Mesenchymal stem cell (in vitro differentiated cells and primary cell): ENCODE measurements around the gene USP40.

Source experiments
- DNase-seq: peaks from one replicate; pipeline ENCODE4 v3.0.0-alpha.2; 2013
- H2AFZ ChIP-seq: one replicate; pipeline ENCODE4 v1.6.1; 2013; ENCODE audit warnings: low read depth, mild to moderate bottlenecking, control low read depth, inconsistent platforms, low read length, moderate library complexity
- H2AK5ac ChIP-seq: 2 replicates; pipeline ENCODE4 v1.6.1; 2013; ENCODE audit warnings: low read length, moderate library complexity, mild to moderate bottlenecking, inconsistent platforms; ENCODE audit not compliant: severe bottlenecking
- H2BK120ac ChIP-seq: one replicate; pipeline ENCODE4 v1.6.1; 2013; ENCODE audit warnings: low read depth, mild to moderate bottlenecking, inconsistent platforms, low read length, moderate library complexity
- H2BK12ac ChIP-seq, 2 experiments: one replicate each; pipeline ENCODE4 v1.6.1; 2013; ENCODE audit warnings: inconsistent platforms in 2 of 2, low read length in 2 of 2, mild to moderate bottlenecking in 2 of 2, moderate library complexity in 2 of 2, control low read depth in 1 of 2
- H2BK15ac ChIP-seq: one replicate; pipeline ENCODE4 v1.6.1; 2013; ENCODE audit warnings: mild to moderate bottlenecking, low read depth, inconsistent platforms; ENCODE audit not compliant: poor library complexity, severe bottlenecking
- H2BK5ac ChIP-seq: 2 replicates; pipeline ENCODE4 v1.6.1; 2013; ENCODE audit warnings: low read depth, mild to moderate bottlenecking, low read length, control low read depth, inconsistent platforms; ENCODE audit not compliant: poor library complexity, severe bottlenecking
- H3K14ac ChIP-seq, 2 experiments: one replicate each; pipeline ENCODE4 v1.6.1; 2013; ENCODE audit warnings: inconsistent platforms in 2 of 2, low read length in 2 of 2, control low read depth in 1 of 2, mild to moderate bottlenecking in 1 of 2, moderate library complexity in 1 of 2
- H3K18ac ChIP-seq, 2 experiments: one replicate each; pipeline ENCODE4 v1.6.1; 2013; ENCODE audit warnings: inconsistent platforms in 2 of 2, low read length in 2 of 2, control low read depth in 1 of 2, low read depth in 1 of 2, mild to moderate bottlenecking in 1 of 2
- H3K23ac ChIP-seq, 2 experiments: one replicate each; pipeline ENCODE4 v1.6.1; 2013; ENCODE audit warnings: inconsistent platforms in 2 of 2, low read length in 2 of 2, mild to moderate bottlenecking in 2 of 2, moderate library complexity in 2 of 2, control low read depth in 1 of 2
- H3K27ac ChIP-seq: 2 replicates; pipeline ENCODE4 v1.5.1; 2013; ENCODE audit warnings: mild to moderate bottlenecking, moderate library complexity, low read length, control low read depth, inconsistent platforms; ENCODE audit not compliant: poor library complexity, severe bottlenecking
- H3K27me3 ChIP-seq, 2 experiments: 2 replicates each; pipeline versions ENCODE4 v1.6.1 to v1.7.0; 2013; ENCODE audit warnings: low read length in 2 of 2, mild to moderate bottlenecking in 2 of 2, moderate library complexity in 2 of 2, control low read depth in 1 of 2, inconsistent platforms in 1 of 2; ENCODE audit not compliant: control insufficient read depth in 1 of 2, insufficient read depth in 1 of 2
- H3K36me3 ChIP-seq, 2 experiments: 2 replicates each; pipeline versions ENCODE4 v1.6.1 to v1.7.0; 2013; ENCODE audit warnings: low read length in 2 of 2, control low read depth in 1 of 2, inconsistent platforms in 1 of 2, low read depth in 1 of 2, mild to moderate bottlenecking in 1 of 2; ENCODE audit not compliant: insufficient read depth in 2 of 2, control insufficient read depth in 1 of 2
- H3K4ac ChIP-seq, 2 experiments: one replicate each; pipeline ENCODE4 v1.6.1; 2013; ENCODE audit warnings: inconsistent platforms in 2 of 2, low read length in 2 of 2, mild to moderate bottlenecking in 2 of 2, moderate library complexity in 2 of 2, control low read depth in 1 of 2, low read depth in 1 of 2
- H3K4me1 ChIP-seq: 2 replicates; pipeline ENCODE4 v1.6.1; 2013; ENCODE audit warnings: low read depth, low read length, control low read depth; ENCODE audit not compliant: control insufficient read depth, insufficient read depth
- H3K4me2 ChIP-seq: 2 replicates; pipeline ENCODE4 v1.6.1; 2013; ENCODE audit warnings: low read length, mild to moderate bottlenecking, inconsistent platforms; ENCODE audit not compliant: poor library complexity, severe bottlenecking
- H3K4me3 ChIP-seq, 2 experiments: 2 replicates each; pipeline versions ENCODE4 v1.5.1 to v1.7.0; 2013; ENCODE audit warnings: low read length in 2 of 2, mild to moderate bottlenecking in 2 of 2, control low read depth in 1 of 2, low read depth in 1 of 2; ENCODE audit not compliant: insufficient read depth in 1 of 2
- H3K79me1 ChIP-seq: replicated peaks from 2 replicates; pipeline ENCODE4 v1.6.1; 2013; ENCODE audit warnings: mild to moderate bottlenecking, control low read depth, low read length, inconsistent platforms; ENCODE audit not compliant: poor library complexity, severe bottlenecking
- H3K9ac ChIP-seq: 2 replicates; pipeline ENCODE4 v1.7.0; 2013; ENCODE audit warnings: mild to moderate bottlenecking, low read length, moderate library complexity
- H3K9me3 ChIP-seq: 2 replicates; pipeline ENCODE4 v1.7.0; 2013; ENCODE audit warnings: mild to moderate bottlenecking, low read length; ENCODE audit not compliant: control insufficient read depth
- H4K8ac ChIP-seq: one replicate; pipeline ENCODE4 v1.6.1; 2013; ENCODE audit warnings: inconsistent platforms, mild to moderate bottlenecking, low read length, moderate library complexity
- H4K91ac ChIP-seq: one replicate; pipeline ENCODE4 v1.6.1; 2013; ENCODE audit warnings: mild to moderate bottlenecking, low read length, inconsistent platforms
- WGBS: methylation state at CpG from one replicate; pipeline ENCODE4 v1.1.7; 2013; ENCODE audit warnings: mixed read lengths; 5-methylcytosine and 5-hydroxymethylcytosine counted together

USP40 gene

GRCh38 chr2:233451950-233452349 is 114.6 kb downstream of the USP40 start:
- Histone ChIP-seq H3K4me3 (no peak overlapping the region), H3K4me2 (no peak overlapping the region), H3K9ac (no peak overlapping the region), H3K4me1 (peaks cover 4% of the 10 kb centered on the region), H3K18ac (no peak overlapping the region), H2BK12ac (no peak overlapping the region), H4K8ac (peak overlapping the region; percentile 19), H2BK120ac (no peak overlapping the region), H2BK5ac (no peak overlapping the region), H3K14ac (no peak overlapping the region), H3K9me3 (no peaks in the 10 kb centered on the region), H3K79me1 (peaks cover 1% of the 10 kb centered on the region), H2AFZ (no peak overlapping the region), H4K91ac (no peak overlapping the region), H3K36me3 (peaks cover 43 to 68% of the 10 kb centered on the region in 2 experiments), H3K27me3 (no peaks in the 10 kb centered on the region), H3K4ac (no peak overlapping the region), H3K23ac (no peak overlapping the region), H2AK5ac (no peak overlapping the region), H3K27ac (no peak overlapping the region), H2BK15ac (no peak overlapping the region)
- WGBS, result 95% methylated on average over 9 of the region's 9 CpGs
- no peak for DNase-seq

- H3K4me3 ChIP-seq, result no peak overlapping the region
- no peak overlapping the region for H3K14ac ChIP-seq
- H2BK15ac ChIP-seq, result no peak overlapping the region
- H2BK120ac ChIP-seq, result no peak overlapping the region
- no peak overlapping the region for H2BK12ac ChIP-seq
- H3K4me1 ChIP-seq, result peaks cover 4% of the 10 kb centered on the region
- H3K4ac ChIP-seq, result no peak overlapping the region
- no peak overlapping the region for H2AFZ ChIP-seq
- 96% methylated on average over 17 of the region's 22 CpGs for WGBS
- H3K23ac ChIP-seq, result no peak overlapping the region
- no peaks in the 10 kb centered on the region for H3K9me3 ChIP-seq
- H3K4me2 ChIP-seq, result no peak overlapping the region
- no peak overlapping the region for H3K27ac ChIP-seq
- H4K8ac ChIP-seq, result no peak overlapping the region
- H3K18ac ChIP-seq, result no peak overlapping the region
- H3K9ac ChIP-seq, result no peak overlapping the region
- H2AK5ac ChIP-seq, result no peak overlapping the region
- H3K79me1 ChIP-seq, result peaks cover 1% of the 10 kb centered on the region
- no peak for DNase-seq
- no peaks in the 10 kb centered on the region for H3K27me3 ChIP-seq
- no peak overlapping the region for H2BK5ac ChIP-seq
- H4K91ac ChIP-seq, result no peak overlapping the region
- H3K36me3 ChIP-seq, result peaks cover 38 to 71% of the 10 kb centered on the region in 2 experiments
These were observed 115.6 kb downstream of the USP40 start for GRCh38 chr2:233450864-233451575.

GRCh38 chr2:233449921-233450863 is 116.4 kb downstream of the USP40 start:
- DNase-seq, result no peak
- peak overlapping the region; percentile 63 for H2BK15ac ChIP-seq
- 96% methylated on average over 33 of the region's 33 CpGs for WGBS
- H2AFZ ChIP-seq, result no peak overlapping the region
- peaks cover 32 to 73% of the 10 kb centered on the region in 2 experiments for H3K36me3 ChIP-seq
- no peak overlapping the region for H3K23ac ChIP-seq
- H3K4me2 ChIP-seq, result no peak overlapping the region
- no peak overlapping the region for H3K27ac ChIP-seq
- H3K14ac ChIP-seq, result no peak overlapping the region
- H3K79me1 ChIP-seq, result peaks cover 1% of the 10 kb centered on the region
- H3K4ac ChIP-seq, result no peak overlapping the region
- no peak overlapping the region for H3K9ac ChIP-seq
- H3K9me3 ChIP-seq, result no peaks in the 10 kb centered on the region
- H4K8ac ChIP-seq, result no peak overlapping the region
- H2BK5ac ChIP-seq, result no peak overlapping the region
- no peaks in the 10 kb centered on the region for H3K27me3 ChIP-seq
- H3K18ac ChIP-seq, result no peak overlapping the region
- H2BK120ac ChIP-seq, result no peak overlapping the region
- no peak overlapping the region for H2AK5ac ChIP-seq
- no peak overlapping the region for H2BK12ac ChIP-seq
- no peak overlapping the region for H3K4me3 ChIP-seq
- H4K91ac ChIP-seq, result no peak overlapping the region
- H3K4me1 ChIP-seq, result peaks cover 4% of the 10 kb centered on the region
